ENCODE data around the gene AFTPH.

- no peak for TF ChIP-seq MAX (IDR thresholded peaks at IDR 0.05; ENCODE audit: low read depth)
- no peak for TF ChIP-seq IRF3 (IDR thresholded peaks at IDR 0.05; ENCODE audit: low read depth, low read length)
- no peak for TF ChIP-seq NFIC (IDR thresholded peaks at IDR 0.05; ENCODE audit: borderline replicate concordance)
Measured at GRCh38 chr2:64487256-64488049, 36.7 kb upstream of the AFTPH start.
